Measurements from ENCODE around the gene MXI1. TPM values are rescaled to one million over a fixed set of nuclear protein-coding genes. Genes with fewer than 3 reads are reported as not detected.

Gene MXI1
- total RNA-seq (2022; extraction: Qiagen RNA extraction; ENCODE audit: low read depth): 4.9 to 8.1 TPM (median 7.3 TPM) in 5 replicates

GRCh38 chr10:110207011-110207804 is at the start of gene MXI1:
TSS of gene MXI1 (plus strand) at chr10:110207605. CDS start at chr10:110207809, 204 bp downstream.

GRCh38 chr10:110304780-110305421 is 97.5 kb downstream of the MXI1 start, which contains the start of gene SMNDC1:
TSS of gene SMNDC1 (minus strand) at chr10:110304920. CDS start at chr10:110303587, 1,333 bp downstream.

Other genes with a start within 250 kb of the MXI1 start
- gene ADD3, start 199.6 kb upstream of the MXI1 start, total RNA-seq (2022; extraction: Qiagen RNA extraction; ENCODE audit: low read depth): 3.5 to 7.4 TPM (median 5.0 TPM) in 5 replicates
- 44.9 to 57.2 TPM (median 48.5 TPM) in 5 replicates for gene SMNDC1, start 97.3 kb downstream of the MXI1 start, total RNA-seq (2022; extraction: Qiagen RNA extraction; ENCODE audit: low read depth)

All from A549 treated with CpdA at 1 μM for 4 hours (cell line).